Hepatic stellate cell (primary cell): ENCODE data around the gene RPL37.
"Not testable (repeated sequence)": the region's sequence is repeated elsewhere in the genome, so short reads cannot be mapped to it uniquely, and the experiment has no call there.

ENCODE experiments used
- DNase-seq: peaks from one replicate; pipeline ENCODE4 v3.0.0; 2011; ENCODE audit warnings: low spot score

RPL37 gene

GRCh38 chr5:40834849-40835787 is at the start of gene RPL37:
TSS of gene RPL37 (minus strand) at chr5:40835222. CDS start at chr5:40835185, 37 bp downstream.
- DNase-seq, result peak; percentile 93

- not testable (repeated sequence) for DNase-seq
Observed at GRCh38 chr5:40883051-40883450, 48.0 kb upstream of the RPL37 start.

- DNase-seq, result no peak
Observed at GRCh38 chr5:40882291-40882690, 47.3 kb upstream of the RPL37 start.

DNA sequence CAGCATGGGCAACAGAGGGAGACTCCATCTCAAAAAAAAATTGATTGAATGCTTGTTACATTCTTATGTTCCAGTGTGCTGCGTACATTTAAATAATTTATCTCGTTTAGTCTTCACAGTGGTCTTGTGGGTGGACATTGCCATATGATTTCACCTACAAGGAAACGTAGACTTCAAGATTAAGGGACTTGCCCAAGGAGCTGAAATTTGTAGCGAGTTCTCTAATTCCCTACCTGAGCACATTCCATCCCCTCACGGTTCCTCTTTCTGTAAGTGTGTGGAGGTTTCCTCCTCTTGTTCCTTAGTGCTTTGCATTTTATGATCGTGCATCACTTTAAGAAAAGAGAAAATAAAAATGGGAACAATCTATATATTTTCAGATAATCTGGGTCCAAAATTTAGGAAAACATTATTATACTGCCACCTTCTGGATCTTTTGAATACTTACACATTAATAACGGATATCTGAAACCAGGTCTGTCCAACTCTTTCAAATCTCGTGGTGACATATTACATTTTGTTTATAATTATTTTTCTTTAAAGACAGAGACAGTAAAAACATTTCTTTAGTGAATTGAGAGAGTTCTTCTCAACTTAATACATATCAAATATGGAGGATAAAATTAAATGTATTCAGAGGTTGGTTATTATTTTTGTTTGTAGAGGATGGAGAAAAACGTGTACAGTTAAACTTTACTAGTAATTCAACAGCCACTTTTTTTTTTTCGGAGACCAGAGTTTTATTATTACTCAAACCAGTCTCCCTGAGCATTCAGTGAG is 44.3 kb upstream of the RPL37 start:
- DNase-seq, result peak; percentile 19

DNA sequence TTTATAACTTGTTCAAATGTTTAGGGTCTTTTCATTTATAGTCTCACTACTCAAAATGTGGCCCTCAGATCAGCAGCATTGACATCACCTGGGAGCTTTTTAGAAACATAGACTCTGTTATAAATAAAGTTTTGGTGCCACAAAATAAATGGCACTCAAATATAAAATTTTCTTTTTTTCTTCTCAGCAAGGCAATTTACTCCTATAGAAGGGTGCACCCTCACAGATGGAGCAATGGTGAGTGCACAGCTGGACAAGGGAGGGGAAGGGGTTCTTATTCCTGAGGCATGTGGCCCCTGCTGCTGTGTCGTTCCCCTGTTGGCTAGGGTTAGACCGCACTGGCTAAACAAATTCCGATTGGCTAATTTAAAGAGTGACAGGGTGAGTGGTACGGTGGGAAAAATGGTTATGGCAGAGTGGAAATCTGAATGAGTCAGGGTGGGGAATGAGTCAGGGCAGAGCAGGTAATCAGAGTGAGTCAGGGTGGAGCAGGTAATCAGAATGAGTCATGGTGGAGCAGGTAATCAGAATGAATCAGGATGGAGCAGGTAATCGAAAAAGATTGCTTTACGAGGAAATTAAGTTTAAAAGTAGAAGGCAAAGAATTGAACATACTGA is 42.5 kb upstream of the RPL37 start:
- no peak for DNase-seq

DNA sequence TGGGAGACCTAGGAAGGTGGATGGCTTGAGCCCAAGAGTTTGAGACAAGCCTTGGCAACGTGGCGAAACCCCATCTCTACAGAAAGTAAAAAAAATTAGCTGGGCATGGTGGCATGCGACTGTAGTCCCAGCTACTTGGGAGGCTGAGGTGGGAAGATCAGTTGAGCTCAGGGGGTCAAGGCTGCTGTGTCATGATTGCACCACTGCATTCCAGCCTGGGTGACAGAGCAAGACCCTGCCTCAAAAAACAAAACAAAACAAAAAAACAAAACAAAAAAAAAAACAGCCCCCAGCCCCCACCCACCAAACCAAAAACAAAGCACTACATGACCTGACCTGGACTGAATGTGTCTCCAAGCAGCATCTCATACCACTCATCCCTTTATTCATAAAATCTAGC is 40.9 kb upstream of the RPL37 start:
- no peak for DNase-seq

- no peak for DNase-seq
Observed at GRCh38 chr5:40873286-40873880, 38.4 kb upstream of the RPL37 start.

- DNase-seq, result not testable (repeated sequence)
Observed at GRCh38 chr5:40872253-40872652, 37.2 kb upstream of the RPL37 start.

DNA sequence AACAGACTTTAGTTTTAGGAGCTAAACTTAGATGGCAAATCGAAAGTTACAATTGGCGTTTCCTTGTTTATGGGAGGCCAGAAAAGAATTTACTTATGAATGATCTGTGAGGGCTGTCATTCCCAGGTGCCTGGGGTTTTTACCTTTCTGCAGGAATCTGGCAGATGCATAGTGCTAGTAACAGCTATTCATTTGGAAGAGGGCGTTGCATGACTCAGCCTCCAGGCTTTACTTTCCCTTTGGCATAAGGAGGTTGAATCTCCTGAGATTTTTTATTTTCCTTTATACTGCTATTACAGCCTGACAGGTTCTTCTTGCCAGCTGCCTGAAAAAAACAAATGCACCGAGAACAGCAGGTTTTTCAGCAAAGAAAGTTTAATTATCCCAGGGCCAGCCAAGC is 36.2 kb upstream of the RPL37 start:
- no peak for DNase-seq

DNA sequence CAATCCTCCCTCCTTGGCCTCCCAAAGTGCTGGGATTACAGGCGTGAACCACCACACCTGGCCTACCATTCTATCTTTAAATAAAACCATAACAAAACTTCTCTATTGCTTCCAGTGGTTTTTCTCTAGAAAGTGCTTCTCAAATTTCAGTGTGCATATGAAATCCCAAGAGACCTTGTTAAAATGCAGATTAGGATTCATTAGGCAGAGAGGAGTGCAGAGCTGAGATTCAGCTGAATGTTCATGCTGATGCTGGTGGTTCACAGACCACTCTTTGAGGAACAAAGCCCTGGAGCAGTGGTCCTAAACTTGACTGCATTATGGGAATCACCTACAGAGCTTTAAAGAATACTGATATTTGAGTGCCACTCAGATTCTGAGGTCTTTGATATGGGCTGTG is 34.4 kb upstream of the RPL37 start:
- no peak for DNase-seq

DNA sequence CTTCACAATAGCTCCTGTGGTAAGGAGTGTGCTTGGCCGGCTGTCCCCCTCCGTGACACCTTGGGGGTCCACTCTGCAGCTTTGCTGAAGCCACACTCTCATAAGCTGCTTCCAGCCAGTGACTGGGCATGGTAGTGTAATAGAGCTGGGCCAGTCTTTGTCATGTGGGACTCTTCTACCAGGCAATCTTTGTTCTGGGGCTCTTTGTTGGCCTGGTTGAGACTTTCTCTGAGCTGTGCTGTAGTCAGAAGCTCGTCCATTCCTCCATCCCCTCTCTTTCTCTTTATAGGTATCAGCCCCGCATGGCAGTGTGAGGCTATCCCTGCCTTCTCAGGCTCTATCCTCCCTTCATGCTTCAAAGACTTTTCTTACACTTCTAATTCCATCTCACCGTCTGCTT is 31.8 kb upstream of the RPL37 start:
- DNase-seq, result no peak

DNA sequence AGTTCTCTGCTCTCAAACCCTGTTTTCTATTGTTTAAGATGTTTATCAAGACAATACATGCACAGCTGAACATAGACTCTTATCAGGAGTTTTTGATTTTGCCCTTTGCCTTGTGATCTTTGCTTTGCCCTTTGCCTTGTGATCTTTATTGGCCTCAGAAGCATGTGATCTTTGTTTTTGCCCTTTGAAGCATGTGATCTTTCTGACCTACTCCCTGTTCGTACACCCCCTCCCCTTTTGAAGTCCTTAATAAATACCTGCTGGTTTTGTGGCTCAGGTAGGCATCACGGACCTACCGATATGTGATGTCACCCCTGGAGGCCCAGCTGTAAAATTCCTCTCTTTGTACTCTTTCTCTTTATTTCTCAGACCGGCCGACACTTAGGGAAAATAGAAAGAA is 30.0 kb upstream of the RPL37 start:
- DNase-seq, result not testable (repeated sequence)

- DNase-seq, result no peak
Observed at GRCh38 chr5:40860711-40861110, 25.7 kb upstream of the RPL37 start.

- no peak for DNase-seq
Observed at GRCh38 chr5:40853632-40854192, 18.7 kb upstream of the RPL37 start.

GRCh38 chr5:40847525-40847924 is 12.5 kb upstream of the RPL37 start:
- DNase-seq, result no peak

GRCh38 chr5:40846371-40846770 is 11.3 kb upstream of the RPL37 start:
- no peak for DNase-seq

GRCh38 chr5:40844565-40844964 is 9.5 kb upstream of the RPL37 start:
- DNase-seq, result no peak

GRCh38 chr5:40842351-40842750 is 7.3 kb upstream of the RPL37 start:
- peak; percentile 42 for DNase-seq

DNA sequence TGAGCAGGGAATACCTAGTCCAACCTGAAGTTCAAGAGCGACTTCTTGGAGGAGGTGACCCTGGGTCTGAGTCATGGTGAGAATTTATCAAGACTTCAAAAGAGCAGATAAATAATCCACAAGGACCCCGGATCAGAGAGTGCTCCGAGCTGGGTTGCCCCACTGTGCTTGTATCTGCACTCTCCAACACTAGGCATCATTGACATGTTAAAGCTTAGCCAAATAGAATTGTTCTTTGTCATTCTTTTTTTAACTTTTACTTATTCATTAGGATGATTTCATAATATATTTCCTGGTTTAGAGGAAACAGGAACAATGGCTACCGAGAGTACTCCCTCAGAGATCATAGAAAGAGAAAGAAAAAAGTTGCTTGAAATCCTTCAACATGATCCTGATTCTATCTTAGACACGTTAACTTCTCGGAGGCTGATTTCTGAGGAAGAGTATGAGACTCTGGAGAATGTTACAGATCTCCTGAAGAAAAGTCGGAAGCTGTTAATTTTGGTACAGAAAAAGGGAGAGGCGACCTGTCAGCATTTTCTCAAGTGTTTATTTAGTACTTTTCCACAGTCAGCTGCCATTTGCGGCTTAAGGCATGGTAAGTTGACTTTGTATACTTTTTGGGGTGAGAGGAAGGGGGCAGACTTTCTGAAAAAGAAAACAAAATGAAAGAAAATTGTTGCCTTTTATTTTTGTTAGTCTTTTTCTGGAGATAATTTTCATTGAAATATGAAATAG is 6.2 kb upstream of the RPL37 start, which contains the start of gene CARD6:
Gene CARD6 (plus strand): TSS at position 300 of the 738 bp plus-strand sequence. CDS start 16 bp downstream, at position 316.
- DNase-seq, result peak; percentile 34

GRCh38 chr5:40838086-40838485 is 3.1 kb upstream of the RPL37 start:
- no peak for DNase-seq

DNA sequence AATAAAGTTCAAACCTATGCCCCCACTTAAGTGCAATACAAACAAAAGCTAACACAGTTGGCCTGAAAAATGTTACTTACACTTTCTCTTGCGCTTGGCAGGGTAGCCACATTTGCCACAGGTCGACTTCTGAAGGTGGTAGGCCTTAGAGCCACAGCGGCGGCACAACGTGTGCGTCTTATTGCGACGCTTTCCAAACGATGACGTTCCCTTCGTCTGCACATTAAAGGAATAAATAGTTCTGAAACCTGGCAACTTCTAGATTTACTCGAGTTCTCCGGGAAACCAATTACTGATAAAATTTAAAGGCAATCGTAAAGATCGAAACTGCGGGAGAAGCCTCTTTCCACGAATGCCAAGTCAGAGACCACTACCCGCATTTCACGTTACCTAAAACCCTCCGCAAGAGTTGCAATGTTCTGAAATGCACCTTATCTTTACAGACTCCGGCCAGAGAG is 602 bp downstream of the RPL37 start:
- no peak for DNase-seq
